ENCODE data around the gene DAB2IP.

DNA sequence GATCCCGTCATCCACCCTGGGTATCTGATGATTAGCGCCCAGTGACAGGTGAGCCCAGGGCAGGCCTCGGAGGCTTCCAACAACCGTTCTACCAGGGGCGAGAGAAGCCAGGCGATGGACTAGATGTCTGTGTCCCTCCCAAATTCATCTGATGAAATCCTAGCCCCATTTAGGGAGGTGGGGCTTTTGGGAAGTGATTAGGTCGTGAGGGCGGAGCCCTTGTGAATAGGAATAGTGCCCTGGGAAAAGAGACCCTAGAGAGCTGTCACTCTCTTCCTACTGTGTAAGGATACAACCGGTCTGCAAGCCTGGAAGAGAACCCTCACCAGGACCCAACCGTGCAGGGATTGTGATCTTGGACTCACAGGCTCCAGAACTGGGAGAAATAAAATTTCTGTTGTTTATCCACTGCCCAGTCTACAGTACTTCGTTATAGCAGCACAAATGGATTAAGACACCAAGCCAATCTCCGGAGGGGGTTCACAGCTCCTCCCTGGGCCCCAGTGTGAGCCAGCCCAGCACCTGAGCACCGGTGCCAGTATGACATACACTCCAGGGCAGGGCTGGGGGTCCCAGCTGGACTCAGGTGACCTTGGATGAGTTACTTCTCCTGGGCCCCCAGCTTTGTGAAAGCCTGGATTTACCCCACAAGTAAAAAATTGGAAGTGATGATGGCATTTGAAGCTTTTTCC lies 162.2 kb downstream of the DAB2IP start:
- TF ChIP-seq, protein P1, sequence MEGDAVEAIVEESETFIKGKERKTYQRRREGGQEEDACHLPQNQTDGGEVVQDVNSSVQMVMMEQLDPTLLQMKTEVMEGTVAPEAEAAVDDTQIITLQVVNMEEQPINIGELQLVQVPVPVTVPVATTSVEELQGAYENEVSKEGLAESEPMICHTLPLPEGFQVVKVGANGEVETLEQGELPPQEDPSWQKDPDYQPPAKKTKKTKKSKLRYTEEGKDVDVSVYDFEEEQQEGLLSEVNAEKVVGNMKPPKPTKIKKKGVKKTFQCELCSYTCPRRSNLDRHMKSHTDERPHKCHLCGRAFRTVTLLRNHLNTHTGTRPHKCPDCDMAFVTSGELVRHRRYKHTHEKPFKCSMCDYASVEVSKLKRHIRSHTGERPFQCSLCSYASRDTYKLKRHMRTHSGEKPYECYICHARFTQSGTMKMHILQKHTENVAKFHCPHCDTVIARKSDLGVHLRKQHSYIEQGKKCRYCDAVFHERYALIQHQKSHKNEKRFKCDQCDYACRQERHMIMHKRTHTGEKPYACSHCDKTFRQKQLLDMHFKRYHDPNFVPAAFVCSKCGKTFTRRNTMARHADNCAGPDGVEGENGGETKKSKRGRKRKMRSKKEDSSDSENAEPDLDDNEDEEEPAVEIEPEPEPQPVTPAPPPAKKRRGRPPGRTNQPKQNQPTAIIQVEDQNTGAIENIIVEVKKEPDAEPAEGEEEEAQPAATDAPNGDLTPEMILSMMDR (IDR thresholded peaks at IDR 0.05), result no peak
- TF ChIP-seq EP300 (IDR thresholded peaks at IDR 0.05), result no peak

Measured in tibial nerve (tissue), 4 donors.